ENCODE measurements around the gene FAM171A1.
"Not testable (repeated sequence)": the region's sequence is repeated elsewhere in the genome, so short reads cannot be mapped to it uniquely, and the experiment has no call there.

The FAM171A1 gene

DNA sequence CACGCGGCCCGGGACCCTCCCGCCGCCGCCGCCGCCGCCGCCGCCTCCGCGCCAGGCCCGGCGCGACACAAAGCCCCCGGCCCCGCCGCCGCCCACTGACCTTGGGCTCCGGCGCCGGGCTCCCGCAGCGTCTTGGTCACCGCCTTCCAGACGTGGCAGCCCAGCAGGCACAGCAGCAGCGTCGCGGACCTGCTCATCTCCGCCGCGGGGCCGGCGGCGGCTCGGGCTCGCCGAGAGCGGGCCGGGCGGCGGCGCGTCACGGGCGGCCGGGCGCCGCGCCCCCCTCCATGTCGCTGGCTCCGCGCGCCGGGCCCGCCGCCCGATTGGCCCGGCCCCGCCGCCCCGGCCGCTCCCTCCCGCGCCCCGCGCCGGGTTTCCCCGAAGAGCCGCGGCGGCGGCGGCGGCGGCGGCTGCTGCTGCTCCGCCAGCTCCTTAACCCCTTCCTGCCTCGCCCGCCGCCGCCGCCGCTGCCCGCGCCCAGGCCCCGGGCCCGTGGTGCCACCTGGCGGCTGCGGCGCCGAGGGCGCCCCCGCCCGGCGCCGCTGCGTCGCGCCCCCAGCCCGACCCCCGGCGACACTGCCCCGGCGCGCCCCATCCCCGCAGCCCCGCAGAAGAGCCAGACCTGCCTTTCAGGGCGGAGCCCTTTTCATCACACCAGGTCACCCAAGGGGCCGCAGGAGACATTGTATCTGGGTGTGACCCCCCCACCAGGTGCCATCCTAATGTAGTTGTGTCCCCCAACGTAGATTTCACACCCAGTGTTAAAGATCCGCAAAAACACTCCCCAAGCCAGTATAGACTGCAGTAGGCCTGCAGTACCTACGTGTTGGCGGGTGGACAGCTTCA is at the start of gene FAM171A1:
Gene FAM171A1 (minus strand): TSS at position 434 of the 846 bp plus-strand sequence. CDS start 237 bp downstream, at position 197.
- Histone ChIP-seq H3K9me3 (ENCODE audit: control insufficient read depth in 1 of 2, low read length in 2 of 2) (no peaks in the 10 kb centered on the region), H3K36me3 (ENCODE audit: control insufficient read depth in 1 of 2, insufficient read depth in 2 of 2, low read length in 2 of 2) (no peaks in the 10 kb centered on the region), H3K27me3 (ENCODE audit: low read depth, low read length) (no peaks in the 10 kb centered on the region), H3K4me1 (ENCODE audit: control insufficient read depth in 1 of 2, insufficient read depth in 2 of 2, low read length in 2 of 2) (peaks cover 0 to 5% of the 10 kb centered on the region in 2 donors), H3K4me3 (ENCODE audit: low read depth in 1 of 2, low read length in 2 of 2) (peak within 1 kb of the TSS; percentile 62 to 66), H3K27ac (ENCODE audit: low read length) (no peak within 1 kb of the TSS)

DNA sequence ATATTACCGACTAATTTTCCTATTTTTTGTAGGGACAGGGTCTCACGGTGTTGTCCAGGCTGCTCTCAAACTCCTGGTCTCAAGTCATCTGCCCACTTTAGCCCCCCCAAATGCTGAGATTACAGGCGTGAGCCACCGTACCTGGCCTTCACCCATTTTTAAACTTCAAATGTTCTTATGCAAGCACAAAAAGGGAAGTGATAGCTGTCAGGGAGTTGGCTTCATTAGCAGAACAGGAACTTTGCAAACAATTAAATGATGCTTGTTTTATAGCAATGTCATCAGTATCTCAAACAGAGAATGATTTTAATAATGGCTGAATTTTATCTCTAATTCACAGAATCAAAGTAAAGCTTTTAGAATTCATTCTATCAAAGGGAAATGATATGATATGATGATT is 49.8 kb upstream of the FAM171A1 start:
- no peaks in the 10 kb centered on the region for H3K36me3 ChIP-seq (ENCODE audit: control insufficient read depth in 1 of 2, insufficient read depth in 2 of 2, low read length in 2 of 2)
- no peak overlapping the region for H3K27ac ChIP-seq (ENCODE audit: low read length)
- H3K27me3 ChIP-seq (ENCODE audit: low read depth, low read length), result no peaks in the 10 kb centered on the region
- no peaks in the 10 kb centered on the region for H3K4me1 ChIP-seq (ENCODE audit: control insufficient read depth in 1 of 2, insufficient read depth in 2 of 2, low read length in 2 of 2)
- H3K4me3 ChIP-seq (ENCODE audit: low read depth in 1 of 2, low read length in 2 of 2), result no peak overlapping the region
- peaks cover 0 to 2% of the 10 kb centered on the region in 2 donors for H3K9me3 ChIP-seq (ENCODE audit: control insufficient read depth in 1 of 2, low read length in 2 of 2)

- Histone ChIP-seq H3K4me3 (ENCODE audit: low read depth in 1 of 2, low read length in 2 of 2) (no peak overlapping the region), H3K9me3 (ENCODE audit: control insufficient read depth in 1 of 2, low read length in 2 of 2) (peaks cover 0 to 2% of the 10 kb centered on the region in 2 donors), H3K27me3 (ENCODE audit: low read depth, low read length) (no peaks in the 10 kb centered on the region), H3K27ac (ENCODE audit: low read length) (no peak overlapping the region), H3K36me3 (ENCODE audit: control insufficient read depth in 1 of 2, insufficient read depth in 2 of 2, low read length in 2 of 2) (no peaks in the 10 kb centered on the region), H3K4me1 (ENCODE audit: control insufficient read depth in 1 of 2, insufficient read depth in 2 of 2, low read length in 2 of 2) (no peaks in the 10 kb centered on the region)
Measured at GRCh38 chr10:15419279-15419874, 48.3 kb upstream of the FAM171A1 start.

GRCh38 chr10:15416034-15416433 is 44.9 kb upstream of the FAM171A1 start:
- Histone ChIP-seq H3K36me3 (ENCODE audit: control insufficient read depth in 1 of 2, insufficient read depth in 2 of 2, low read length in 2 of 2) (no peaks in the 10 kb centered on the region), H3K4me3 (ENCODE audit: low read depth in 1 of 2, low read length in 2 of 2) (no peak overlapping the region), H3K9me3 (ENCODE audit: control insufficient read depth in 1 of 2, low read length in 2 of 2) (peaks cover 0 to 2% of the 10 kb centered on the region in 2 donors), H3K27me3 (ENCODE audit: low read depth, low read length) (no peaks in the 10 kb centered on the region), H3K4me1 (ENCODE audit: control insufficient read depth in 1 of 2, insufficient read depth in 2 of 2, low read length in 2 of 2) (no peaks in the 10 kb centered on the region), H3K27ac (ENCODE audit: low read length) (no peak overlapping the region)

DNA sequence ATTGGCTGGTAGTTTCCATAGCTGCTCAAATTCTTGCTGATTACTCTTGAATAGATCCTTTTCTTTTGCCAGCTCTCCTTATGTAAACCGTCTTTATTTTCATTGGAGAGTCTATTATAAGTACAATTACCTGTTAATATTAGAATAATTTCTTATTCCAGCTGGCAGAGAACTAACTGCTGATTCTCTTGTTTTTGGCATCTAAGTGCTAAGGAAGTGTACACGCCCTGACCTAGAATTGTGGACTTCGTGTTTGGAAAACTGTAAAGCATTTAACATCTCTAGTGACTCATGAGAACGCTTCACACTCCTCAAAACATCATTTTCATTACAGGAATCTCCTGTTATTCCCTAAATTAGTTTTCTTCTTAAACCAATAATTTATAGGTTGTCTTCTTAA is 39.9 kb upstream of the FAM171A1 start:
- Histone ChIP-seq H3K9me3 (ENCODE audit: control insufficient read depth in 1 of 2, low read length in 2 of 2) (peaks cover 0 to 2% of the 10 kb centered on the region in 2 donors), H3K4me1 (ENCODE audit: control insufficient read depth in 1 of 2, insufficient read depth in 2 of 2, low read length in 2 of 2) (no peaks in the 10 kb centered on the region), H3K27me3 (ENCODE audit: low read depth, low read length) (no peaks in the 10 kb centered on the region), H3K4me3 (ENCODE audit: low read depth in 1 of 2, low read length in 2 of 2) (no peak overlapping the region), H3K36me3 (ENCODE audit: control insufficient read depth in 1 of 2, insufficient read depth in 2 of 2, low read length in 2 of 2) (no peaks in the 10 kb centered on the region), H3K27ac (ENCODE audit: low read length) (no peak overlapping the region)

DNA sequence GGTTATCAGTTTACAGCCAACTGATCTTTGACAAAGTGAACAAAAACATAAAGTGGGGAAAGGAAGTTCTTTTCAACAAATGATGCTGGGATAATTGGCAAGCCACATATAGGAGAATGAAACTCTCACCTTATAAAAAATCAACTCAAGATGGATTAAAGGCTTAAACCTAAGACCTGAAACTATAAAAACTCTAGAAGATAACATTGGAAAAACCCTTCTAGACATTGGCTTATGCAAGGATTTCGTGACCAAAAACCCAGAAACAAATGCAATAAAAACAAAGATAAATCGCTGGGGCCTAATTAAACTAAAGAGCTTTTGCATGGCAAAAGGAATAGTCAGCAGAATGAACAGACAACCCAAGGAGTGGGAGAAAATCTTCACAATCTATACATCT is 38.3 kb upstream of the FAM171A1 start:
- not testable (repeated sequence) for H3K27ac ChIP-seq (ENCODE audit: low read length); H3K4me1 ChIP-seq (ENCODE audit: control insufficient read depth in 1 of 2, insufficient read depth in 2 of 2, low read length in 2 of 2); H3K36me3 ChIP-seq (ENCODE audit: control insufficient read depth in 1 of 2, insufficient read depth in 2 of 2, low read length in 2 of 2); H3K9me3 ChIP-seq (ENCODE audit: control insufficient read depth in 1 of 2, low read length in 2 of 2); H3K4me3 ChIP-seq (ENCODE audit: low read depth in 1 of 2, low read length in 2 of 2); H3K27me3 ChIP-seq (ENCODE audit: low read depth, low read length)

DNA sequence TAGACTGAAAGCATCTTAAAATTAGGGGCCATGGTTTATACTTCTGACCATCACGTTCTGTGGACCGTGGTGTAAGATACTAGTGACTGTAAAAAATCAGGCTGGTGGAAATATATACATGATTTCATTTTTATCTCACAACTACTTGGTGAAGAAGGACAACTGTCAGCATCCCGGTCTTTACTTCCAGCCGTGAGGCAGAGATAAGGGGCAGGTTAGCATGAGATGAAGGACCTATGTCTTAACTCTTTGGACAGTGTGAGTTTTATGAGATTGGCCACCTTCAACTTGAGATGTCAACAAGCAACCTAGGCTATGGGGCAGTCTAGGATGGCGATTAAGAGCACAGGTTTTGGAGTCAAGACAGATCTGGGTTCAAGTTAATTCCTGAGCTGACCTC is 37.5 kb upstream of the FAM171A1 start:
- Histone ChIP-seq H3K27me3 (ENCODE audit: low read depth, low read length) (no peaks in the 10 kb centered on the region), H3K4me3 (ENCODE audit: low read depth in 1 of 2, low read length in 2 of 2) (no peak overlapping the region), H3K9me3 (ENCODE audit: control insufficient read depth in 1 of 2, low read length in 2 of 2) (no peaks in the 10 kb centered on the region), H3K4me1 (ENCODE audit: control insufficient read depth in 1 of 2, insufficient read depth in 2 of 2, low read length in 2 of 2) (no peaks in the 10 kb centered on the region), H3K27ac (ENCODE audit: low read length) (no peak overlapping the region), H3K36me3 (ENCODE audit: control insufficient read depth in 1 of 2, insufficient read depth in 2 of 2, low read length in 2 of 2) (no peaks in the 10 kb centered on the region)

GRCh38 chr10:15405319-15405718 is 34.2 kb upstream of the FAM171A1 start:
- Histone ChIP-seq H3K36me3 (ENCODE audit: control insufficient read depth in 1 of 2, insufficient read depth in 2 of 2, low read length in 2 of 2) (no peaks in the 10 kb centered on the region), H3K9me3 (ENCODE audit: control insufficient read depth in 1 of 2, low read length in 2 of 2) (no peaks in the 10 kb centered on the region), H3K27ac (ENCODE audit: low read length) (no peak overlapping the region), H3K4me3 (ENCODE audit: low read depth in 1 of 2, low read length in 2 of 2) (no peak overlapping the region), H3K27me3 (ENCODE audit: low read depth, low read length) (no peaks in the 10 kb centered on the region), H3K4me1 (ENCODE audit: control insufficient read depth in 1 of 2, insufficient read depth in 2 of 2, low read length in 2 of 2) (no peaks in the 10 kb centered on the region)

DNA sequence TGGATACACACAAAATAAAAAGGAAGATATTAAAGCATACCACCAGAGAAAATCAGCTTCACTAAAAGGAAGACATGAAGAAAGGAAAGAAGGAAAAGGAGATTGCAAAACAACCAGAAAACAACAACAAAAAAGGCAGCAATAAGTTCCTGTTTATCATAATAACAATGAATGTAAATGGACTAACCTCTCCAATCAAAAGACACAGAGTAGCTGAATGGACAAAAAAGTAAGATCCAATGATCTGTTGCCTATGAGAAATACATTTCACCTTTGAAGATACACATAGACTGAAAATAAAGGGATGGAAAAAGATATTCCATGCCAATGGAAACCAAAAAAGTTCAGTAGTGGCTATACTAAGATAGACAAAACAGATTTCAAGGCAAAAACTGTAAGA is 30.3 kb upstream of the FAM171A1 start:
- Histone ChIP-seq H3K27me3 (ENCODE audit: low read depth, low read length) (no peaks in the 10 kb centered on the region), H3K27ac (ENCODE audit: low read length) (no peak overlapping the region), H3K9me3 (ENCODE audit: control insufficient read depth in 1 of 2, low read length in 2 of 2) (no peaks in the 10 kb centered on the region), H3K36me3 (ENCODE audit: control insufficient read depth in 1 of 2, insufficient read depth in 2 of 2, low read length in 2 of 2) (no peaks in the 10 kb centered on the region), H3K4me3 (ENCODE audit: low read depth in 1 of 2, low read length in 2 of 2) (no peak overlapping the region), H3K4me1 (ENCODE audit: control insufficient read depth in 1 of 2, insufficient read depth in 2 of 2, low read length in 2 of 2) (no peaks in the 10 kb centered on the region)

- H3K4me1 ChIP-seq (ENCODE audit: control insufficient read depth in 1 of 2, insufficient read depth in 2 of 2, low read length in 2 of 2); H3K27ac ChIP-seq (ENCODE audit: low read length); H3K27me3 ChIP-seq (ENCODE audit: low read depth, low read length): not testable (repeated sequence)
Measured at GRCh38 chr10:15400461-15400860, 29.4 kb upstream of the FAM171A1 start.

DNA sequence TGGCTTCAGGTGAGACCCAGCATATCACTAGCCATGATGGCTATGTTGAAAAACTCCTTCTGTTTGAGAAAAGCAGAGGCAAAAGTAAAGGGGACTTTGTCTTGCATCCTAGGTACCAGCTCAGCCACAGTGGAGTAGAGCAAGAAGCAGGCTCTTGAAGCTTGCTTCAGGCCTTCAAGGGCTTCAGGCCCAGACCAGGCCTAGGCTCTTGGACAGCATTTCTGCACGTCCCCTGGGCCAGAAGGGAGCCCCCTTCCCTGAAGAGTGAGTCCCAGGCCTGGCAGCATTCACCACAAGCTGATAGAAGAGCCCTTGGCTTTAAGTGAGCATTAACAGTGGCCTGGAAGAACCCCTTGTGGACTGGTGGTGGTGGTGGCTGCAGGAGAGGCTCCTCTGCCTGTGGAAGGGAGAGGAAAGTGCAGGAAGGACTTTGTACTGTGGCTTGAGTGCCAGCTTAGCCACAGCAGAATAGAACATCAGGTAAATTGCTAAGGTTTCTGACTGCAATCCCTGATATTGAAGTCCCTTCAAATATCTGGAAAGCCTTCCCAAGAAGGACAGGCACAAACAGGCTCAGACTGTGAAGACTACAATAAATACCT is 28.1 kb upstream of the FAM171A1 start:
- no peak overlapping the region for H3K4me3 ChIP-seq (ENCODE audit: low read depth in 1 of 2, low read length in 2 of 2)

More at GRCh38 chr10:15400461-15400860, 29.4 kb upstream of the FAM171A1 start:
- not testable (repeated sequence) for H3K9me3 ChIP-seq (ENCODE audit: control insufficient read depth in 1 of 2, low read length in 2 of 2); H3K4me3 ChIP-seq (ENCODE audit: low read depth in 1 of 2, low read length in 2 of 2); H3K36me3 ChIP-seq (ENCODE audit: control insufficient read depth in 1 of 2, insufficient read depth in 2 of 2, low read length in 2 of 2)

More for the DNA sequence above, 28.1 kb upstream of the FAM171A1 start:
- Histone ChIP-seq H3K27ac (ENCODE audit: low read length) (no peak overlapping the region), H3K36me3 (ENCODE audit: control insufficient read depth in 1 of 2, insufficient read depth in 2 of 2, low read length in 2 of 2) (no peaks in the 10 kb centered on the region), H3K27me3 (ENCODE audit: low read depth, low read length) (no peaks in the 10 kb centered on the region), H3K4me1 (ENCODE audit: control insufficient read depth in 1 of 2, insufficient read depth in 2 of 2, low read length in 2 of 2) (no peaks in the 10 kb centered on the region), H3K9me3 (ENCODE audit: control insufficient read depth in 1 of 2, low read length in 2 of 2) (no peaks in the 10 kb centered on the region)

Data from muscle layer of duodenum (tissue), 2 donors.